ENCODE measurements around the gene ATL1. TPM values are rescaled to one million over a fixed set of nuclear protein-coding genes. Genes with fewer than 3 reads are reported as not detected.
"Not testable (repeated sequence)": the region's sequence is repeated elsewhere in the genome, so short reads cannot be mapped to it uniquely, and the experiment has no call there.

ATL1 gene
- total and polyA plus RNA-seq, 2 experiments from 2014 or later = 4.3 to 6.0 TPM

- H3K9me3 ChIP-seq (ENCODE audit: low read depth) = no peaks in the 10 kb centered on the region
- WGBS (ENCODE audit: low lambda C conversion rate, missing lambda C conversion rate) = 87% methylated on average over 4 of the region's 4 CpGs
- no peaks in the 10 kb centered on the region for H3K4me1 ChIP-seq (ENCODE audit: insufficient read depth)
- no peaks in the 10 kb centered on the region for H4K20me1 ChIP-seq (ENCODE audit: insufficient read depth, poor library complexity, severe bottlenecking)
- H3K79me2 ChIP-seq = no peaks in the 10 kb centered on the region
- TF ChIP-seq CTCF (IDR thresholded peaks at IDR 0.05; ENCODE audit: poor library complexity) (no peak), EZH2 (IDR thresholded peaks at IDR 0.05; ENCODE audit: borderline replicate concordance) (no peak), EZH2phosphoT487 (IDR thresholded peaks at IDR 0.05; ENCODE audit: low read depth, severe bottlenecking, unreplicated experiment) (no peak)
- H3K9me2 ChIP-seq (replicated peaks; ENCODE audit: insufficient read depth) = no peaks in the 10 kb centered on the region
- H3K27me3 ChIP-seq = no peaks in the 10 kb centered on the region
- no peak overlapping the region for H3K4me3 ChIP-seq
- no peak overlapping the region for H3K4me2 ChIP-seq
- no peak overlapping the region for H3K27ac ChIP-seq
- H3K36me3 ChIP-seq (replicated peaks; ENCODE audit: insufficient read depth, low read depth) = no peaks in the 10 kb centered on the region
- no peak for DNase-seq (ENCODE audit: low spot score)
- H2AFZ ChIP-seq = no peak overlapping the region
These were observed 60.4 kb downstream of the ATL1 start for GRCh38 chr14:50620341-50620740.

- 81% methylated on average over 1 of the region's 1 CpG for WGBS (ENCODE audit: low lambda C conversion rate, missing lambda C conversion rate)
- DNase-seq (ENCODE audit: low spot score) = no peak
- no peak overlapping the region for H2AFZ ChIP-seq
- no peaks in the 10 kb centered on the region for H3K9me2 ChIP-seq (replicated peaks; ENCODE audit: insufficient read depth)
- H3K36me3 ChIP-seq (replicated peaks; ENCODE audit: insufficient read depth, low read depth) = no peaks in the 10 kb centered on the region
- H3K9me3 ChIP-seq (ENCODE audit: low read depth) = no peaks in the 10 kb centered on the region
- no peaks in the 10 kb centered on the region for H3K4me1 ChIP-seq (ENCODE audit: insufficient read depth)
- H3K79me2 ChIP-seq = no peaks in the 10 kb centered on the region
- H3K4me3 ChIP-seq = no peak overlapping the region
- H3K27me3 ChIP-seq = no peaks in the 10 kb centered on the region
- TF ChIP-seq EZH2 (IDR thresholded peaks at IDR 0.05; ENCODE audit: borderline replicate concordance) = no peak
- TF ChIP-seq CTCF (IDR thresholded peaks at IDR 0.05; ENCODE audit: poor library complexity) = no peak
- TF ChIP-seq EZH2phosphoT487 (IDR thresholded peaks at IDR 0.05; ENCODE audit: low read depth, severe bottlenecking, unreplicated experiment) = no peak
- no peak overlapping the region for H3K27ac ChIP-seq
- H4K20me1 ChIP-seq (ENCODE audit: insufficient read depth, poor library complexity, severe bottlenecking) = no peaks in the 10 kb centered on the region
- no peak overlapping the region for H3K4me2 ChIP-seq
These were observed 63.0 kb downstream of the ATL1 start for GRCh38 chr14:50622978-50623377.

GRCh38 chr14:50624447-50624846, 64.5 kb downstream of the ATL1 start:
- H3K36me3 ChIP-seq (replicated peaks; ENCODE audit: insufficient read depth, low read depth) = no peaks in the 10 kb centered on the region
- no peak overlapping the region for H2AFZ ChIP-seq
- no peak overlapping the region for H3K4me2 ChIP-seq
- H3K4me3 ChIP-seq = no peak overlapping the region
- TF ChIP-seq CTCF (IDR thresholded peaks at IDR 0.05; ENCODE audit: poor library complexity) (no peak), EZH2phosphoT487 (IDR thresholded peaks at IDR 0.05; ENCODE audit: low read depth, severe bottlenecking, unreplicated experiment) (no peak), EZH2 (IDR thresholded peaks at IDR 0.05; ENCODE audit: borderline replicate concordance) (no peak)
- no peaks in the 10 kb centered on the region for H3K4me1 ChIP-seq (ENCODE audit: insufficient read depth)
- no peaks in the 10 kb centered on the region for H3K9me3 ChIP-seq (ENCODE audit: low read depth)
- H3K27me3 ChIP-seq = no peaks in the 10 kb centered on the region
- H3K27ac ChIP-seq = no peak overlapping the region
- H3K9me2 ChIP-seq (replicated peaks; ENCODE audit: insufficient read depth) = no peaks in the 10 kb centered on the region
- no peak for DNase-seq (ENCODE audit: low spot score)
- no peaks in the 10 kb centered on the region for H3K79me2 ChIP-seq
- 97% methylated on average over 1 of the region's 1 CpG for WGBS (ENCODE audit: low lambda C conversion rate, missing lambda C conversion rate)
- no peaks in the 10 kb centered on the region for H4K20me1 ChIP-seq (ENCODE audit: insufficient read depth, poor library complexity, severe bottlenecking)

- not testable (repeated sequence) for H3K27me3 ChIP-seq; H3K9me2 ChIP-seq (replicated peaks; ENCODE audit: insufficient read depth); DNase-seq (ENCODE audit: low spot score); H3K9me3 ChIP-seq (ENCODE audit: low read depth); H2AFZ ChIP-seq; H3K4me3 ChIP-seq; H3K79me2 ChIP-seq; H3K36me3 ChIP-seq (replicated peaks; ENCODE audit: insufficient read depth, low read depth); H3K4me2 ChIP-seq; H3K4me1 ChIP-seq (ENCODE audit: insufficient read depth); H4K20me1 ChIP-seq (ENCODE audit: insufficient read depth, poor library complexity, severe bottlenecking); H3K27ac ChIP-seq
- 98% methylated on average over 4 of the region's 4 CpGs for WGBS (ENCODE audit: low lambda C conversion rate, missing lambda C conversion rate)
These were observed 65.0 kb downstream of the ATL1 start for GRCh38 chr14:50624947-50625346.
